IMR-90 (cell line): ENCODE measurements around the gene INTS3. TPM values are rescaled to one million over a fixed set of nuclear protein-coding genes. Genes with fewer than 3 reads are reported as not detected.

ENCODE experiments used
- ATAC-seq: fragments of 200-7000 bp; cut with Tn5 transposase; 2 replicates; pipeline ENCODE4 v1.9.1; 2020; ENCODE audit warnings: low read depth, mild to moderate bottlenecking, moderate library complexity
- BruUV-seq: library from RNA; stranded (reverse); fragments of 400-500 nt; replicated peaks from 2 replicates; lab custom pipeline; 2021; lab: Mats Ljungman, UMichigan
- CTCF ChIA-PET: fragments of 300-600 bp; formaldehyde crosslinking; extraction: SDS; loops from one replicate; lab custom pipeline; 2021; ENCODE audit warnings: antibody characterized with exemption; lab: Yijun Ruan, JAX
- POLR2A ChIA-PET: fragments of 300-600 bp; sonication (Branson Sonifier 250); formaldehyde crosslinking; loops from one replicate; lab custom pipeline; 2022; ENCODE audit warnings: antibody characterized with exemption; ENCODE audit not compliant: unreplicated experiment; lab: Charles Lee
- DNase-seq: peaks from one replicate; pipeline ENCODE4 v3.0.0; 2013
- H2AFZ ChIP-seq: replicated peaks from 2 replicates; pipeline ENCODE3; 2013; ENCODE audit warnings: low read length, mild to moderate bottlenecking; ENCODE audit not compliant: poor library complexity
- H2AK5ac ChIP-seq: 2 replicates; pipeline ENCODE4 v1.6.1; 2013; ENCODE audit warnings: low read depth, low read length, inconsistent platforms
- H2AK9ac ChIP-seq: replicated peaks from 2 replicates; pipeline ENCODE3; 2013; ENCODE audit warnings: mild to moderate bottlenecking, low read depth, low read length, moderate library complexity; ENCODE audit not compliant: poor library complexity
- H2BK120ac ChIP-seq: 2 replicates; pipeline ENCODE4 v1.6.1; 2013; ENCODE audit warnings: low read depth, low read length, inconsistent platforms
- H2BK15ac ChIP-seq: 3 replicates; pipeline ENCODE4 v1.6.1; 2013; ENCODE audit warnings: low read depth, low read length, inconsistent platforms
- H2BK20ac ChIP-seq: 2 replicates; pipeline ENCODE4 v1.6.1; 2013; ENCODE audit warnings: low read depth, mild to moderate bottlenecking, inconsistent platforms, low read length, moderate library complexity
- H2BK5ac ChIP-seq: 2 replicates; pipeline ENCODE4 v1.6.1; 2013; ENCODE audit warnings: mild to moderate bottlenecking, low read depth, low read length, inconsistent platforms; ENCODE audit not compliant: poor library complexity, severe bottlenecking
- H3K14ac ChIP-seq: replicated peaks from 2 replicates; pipeline ENCODE4 v1.6.1; 2013; ENCODE audit warnings: low read depth, low read length, inconsistent platforms
- H3K18ac ChIP-seq: 2 replicates; pipeline ENCODE4 v1.6.1; 2013; ENCODE audit warnings: low read depth, low read length, control low read depth
- H3K23ac ChIP-seq: 2 replicates; pipeline ENCODE4 v1.6.1; 2013; ENCODE audit warnings: low read depth, low read length, inconsistent platforms
- H3K27ac ChIP-seq: 2 replicates; pipeline ENCODE4 v1.5.1; 2013; ENCODE audit warnings: mild to moderate bottlenecking, control low read depth, low read length; ENCODE audit not compliant: insufficient read depth
- H3K27me3 ChIP-seq: 2 replicates; pipeline ENCODE4 v1.6.1; 2013; ENCODE audit warnings: low read length; ENCODE audit not compliant: control insufficient read depth, insufficient read depth
- H3K36me3 ChIP-seq: 2 replicates; pipeline ENCODE4 v1.6.1; 2013; ENCODE audit warnings: low read length, mixed read lengths; ENCODE audit not compliant: control insufficient read depth, insufficient read depth
- H3K4ac ChIP-seq: 2 replicates; pipeline ENCODE4 v1.6.1; 2013; ENCODE audit warnings: low read depth, low read length, inconsistent platforms
- H3K4me1 ChIP-seq: 2 replicates; pipeline ENCODE4 v1.6.1; 2013; ENCODE audit warnings: low read length, mixed read lengths; ENCODE audit not compliant: control insufficient read depth, insufficient read depth
- H3K4me2 ChIP-seq: 2 replicates; pipeline ENCODE4 v1.6.1; 2013; ENCODE audit warnings: low read depth, mild to moderate bottlenecking, control low read depth, low read length, moderate library complexity
- H3K4me3 ChIP-seq: 2 replicates; pipeline ENCODE4 v1.5.1; 2013; ENCODE audit warnings: low read depth, mild to moderate bottlenecking, control low read depth, low read length, moderate library complexity; ENCODE audit not compliant: insufficient read depth
- H3K56ac ChIP-seq: 2 replicates; pipeline ENCODE4 v1.6.1; 2013; ENCODE audit warnings: low read length, inconsistent platforms; ENCODE audit not compliant: insufficient read depth; ENCODE audit errors: extremely low read depth
- H3K79me1 ChIP-seq, 2 experiments: 2 replicates each; pipeline ENCODE4 v1.6.1; 2013; ENCODE audit warnings: low read length in 2 of 2, inconsistent platforms in 1 of 2, low read depth in 1 of 2
- H3K9ac ChIP-seq: 2 replicates; pipeline ENCODE4 v1.6.1; 2013; ENCODE audit warnings: low read depth, low read length, control low read depth
- H3K9me1 ChIP-seq: 2 replicates; pipeline ENCODE4 v1.6.1; 2013; ENCODE audit warnings: low read length, inconsistent platforms; ENCODE audit not compliant: insufficient read depth
- H3K9me3 ChIP-seq: 2 replicates; pipeline ENCODE4 v1.6.1; 2013; ENCODE audit warnings: low read length; ENCODE audit not compliant: control insufficient read depth, insufficient read depth
- H4K20me1 ChIP-seq: 2 replicates; pipeline ENCODE4 v1.6.1; 2013; ENCODE audit warnings: low read length, inconsistent platforms; ENCODE audit not compliant: insufficient read depth
- H4K5ac ChIP-seq: 2 replicates; pipeline ENCODE4 v1.6.1; 2013; ENCODE audit warnings: mild to moderate bottlenecking, low read depth, low read length, control low read depth
- H4K8ac ChIP-seq, 2 experiments: 2 replicates each; pipeline ENCODE4 v1.6.1; 2013; ENCODE audit warnings: low read depth in 2 of 2, low read length in 2 of 2, control low read depth in 1 of 2, inconsistent platforms in 1 of 2
- H4K91ac ChIP-seq: 2 replicates; pipeline ENCODE4 v1.6.1; 2013; ENCODE audit warnings: low read depth, low read length, inconsistent platforms; ENCODE audit not compliant: insufficient read depth
- BHLHE40 ChIP-seq: fragments of 150-350 bp; IDR thresholded peaks from 2 replicates; pipeline ENCODE4 v1.6.1; 2016; ENCODE audit warnings: mild to moderate bottlenecking, low read depth, low read length
- CEBPB ChIP-seq: IDR thresholded peaks from 2 replicates; pipeline ENCODE4 v1.6.1; 2012; ENCODE audit warnings: low read depth, low read length, improper control_type of control experiment
- FOS ChIP-seq: fragments of 150-350 bp; IDR thresholded peaks from 2 replicates; pipeline ENCODE4 v1.6.1; 2016; ENCODE audit warnings: low read depth, low read length
- MAFK ChIP-seq: IDR thresholded peaks from 2 replicates; pipeline ENCODE4 v1.6.1; 2012; ENCODE audit warnings: low read depth, low read length, improper control_type of control experiment
- MXI1 ChIP-seq: IDR thresholded peaks from 2 replicates; pipeline ENCODE4 v1.6.1; 2012; ENCODE audit warnings: low read depth, mild to moderate bottlenecking, low read length, moderate library complexity, borderline replicate concordance
- NFE2L2 ChIP-seq: fragments of 150-350 bp; IDR thresholded peaks from 2 replicates; pipeline ENCODE4 v1.6.1; 2016; ENCODE audit warnings: low read depth, mild to moderate bottlenecking, low read length
- RAD21 ChIP-seq: IDR thresholded peaks from 2 replicates; pipeline ENCODE4 v1.6.1; 2012; ENCODE audit warnings: low read length, improper control_type of control experiment
- RCOR1 ChIP-seq: IDR thresholded peaks from 2 replicates; pipeline ENCODE4 v1.6.1; 2012; ENCODE audit warnings: mild to moderate bottlenecking, low read length, improper control_type of control experiment; ENCODE audit not compliant: insufficient replicate concordance
- RFX5 ChIP-seq: IDR thresholded peaks from 2 replicates; pipeline ENCODE4 v1.8.0; 2012; ENCODE audit warnings: low read depth, mild to moderate bottlenecking, low read length, moderate library complexity
- USF2 ChIP-seq: fragments of 150-350 bp; IDR thresholded peaks from 2 replicates; pipeline ENCODE4 v1.6.1; 2017; ENCODE audit warnings: mild to moderate bottlenecking, antibody characterized with exemption, low read length, low read depth
- WGBS, 2 experiments: methylation state at CpG; one replicate each; pipeline versions ENCODE4 v1.1.5 to v1.1.7; 2013; ENCODE audit warnings: missing lambda C conversion rate in 2 of 2; ENCODE audit not compliant: insufficient read length in 1 of 2; ENCODE audit errors: extremely low coverage in 2 of 2; 5-methylcytosine and 5-hydroxymethylcytosine counted together
- dilution Hi-C: fragments of 300-500 bp; cut with HindIII; formaldehyde crosslinking; loops from one replicate; pipeline ENCODE4 v1.14.3; 2018; ENCODE audit warnings: low sequenced_read_pairs; ENCODE audit not compliant: unreplicated experiment
- in situ Hi-C: fragments of 300-500 bp; cut with MboI; formaldehyde crosslinking; loops from 3 replicates; pipeline ENCODE4 v1.14.3; 2019; ENCODE audit warnings: low sequenced_read_pairs, inconsistent platforms, mixed read lengths
- intact Hi-C: fragments of 100-400 bp; cut with micrococcal nuclease; formaldehyde crosslinking; loops from 2 replicates; pipeline ENCODE4 v1.10.0; 2022
- polyA plus RNA-seq, 3 experiments: library from polyadenylated mRNA; depleted of rRNA; stranded (reverse); fragments of >200 nt; gene quantifications; 2 replicates each; pipeline ENCODE4 v1.2.3, GENCODE V29; 2012; ENCODE audit warnings: low replicate concordance in 1 of 3
- total RNA-seq: library from RNA; depleted of rRNA; stranded (reverse); fragments of >200 nt; gene quantifications from 2 replicates; pipeline ENCODE4 v1.2.3, GENCODE V29; 2012

Gene INTS3
- total and polyA plus RNA-seq, 2 of the 4 experiments (the other 2 are of a cell fraction), result 33.5 to 59.4 TPM

- POLR2A ChIA-PET, result interaction anchor here (0.5 kb wide), 1 partner anchor 10 kb away, joined by 5 read pairs; no protein-coding TSS in a partner anchor
- DNase-seq, result no peak
- peak overlapping the region; percentile 58 for H2AK9ac ChIP-seq
- CTCF ChIA-PET, result interaction anchor here (1.2 kb wide), 1 partner anchor 51 kb away, joined by 3 read pairs; no protein-coding TSS in a partner anchor
- no peaks in the 10 kb centered on the region for H3K9me3 ChIP-seq
- dilution Hi-C loops (no loop called here), intact Hi-C loops (no loop called here), in situ Hi-C loops (no loop called here)
- 88% methylated on average over 3 of the region's 12 CpGs; no CpG with 5 or more reads in 1 of the 2 experiments for WGBS, 2 experiments
- TF ChIP-seq RAD21 (no peak), RFX5 (no peak), USF2 (no peak), MAFK (no peak), BHLHE40 (no peak), MXI1 (no peak), RCOR1 (no peak), CEBPB (no peak), NFE2L2 (no peak), FOS (no peak)
- no peak overlapping the region for H3K4me2 ChIP-seq
- H3K9ac ChIP-seq, result no peak overlapping the region
- no peak overlapping the region for H2BK20ac ChIP-seq
- peak overlapping the region; percentile 46; the same call in 1 of the 2 replicates for H4K5ac ChIP-seq
- no peak overlapping the region for H2BK15ac ChIP-seq
- no peak overlapping the region for H3K14ac ChIP-seq
- no peak overlapping the region for H3K4me3 ChIP-seq
- H3K18ac ChIP-seq, result no peak overlapping the region
- peak overlapping the region; percentile 84 for H2AFZ ChIP-seq
- no peaks in the 10 kb centered on the region for H4K20me1 ChIP-seq
- H3K36me3 ChIP-seq, result no peaks in the 10 kb centered on the region
- H3K23ac ChIP-seq, result no peak overlapping the region
- peaks cover 5% of the 10 kb centered on the region; the same call in 1 of the 2 replicates for H3K27me3 ChIP-seq
- H3K4ac ChIP-seq, result no peak overlapping the region
- peak; percentile 53 for ATAC-seq
- no peak overlapping the region for H3K27ac ChIP-seq
- peak overlapping the region in 1 of 2 experiments; percentile 16; a peak in 2 of 4 replicates for H4K8ac ChIP-seq
- no peak overlapping the region; the same call in 1 of the 2 replicates for H2AK5ac ChIP-seq
- no peaks in the 10 kb centered on the region for H3K79me1 ChIP-seq
- no peak overlapping the region for H4K91ac ChIP-seq
- no peak overlapping the region for H2BK120ac ChIP-seq
- no peak overlapping the region for H3K56ac ChIP-seq
- BruUV-seq, result no TSS peak
- peaks cover 2% of the 10 kb centered on the region for H3K4me1 ChIP-seq
- H3K9me1 ChIP-seq, result no peaks in the 10 kb centered on the region
- H2BK5ac ChIP-seq, result no peak overlapping the region
These were observed 30.4 kb upstream of the INTS3 start for GRCh38 chr1:153697191-153698019.
